HG02973 (cell line): ENCODE data around the gene BPIFA2.
"Not testable (repeated sequence)": the region's sequence is repeated elsewhere in the genome, so short reads cannot be mapped to it uniquely, and the experiment has no call there.

Experiments
- ATAC-seq: cut with Tn5 transposase; IDR thresholded peaks from one replicate; pipeline ENCODE4 v1.9.1; 2021; ENCODE audit warnings: moderate library complexity; ENCODE audit not compliant: unreplicated experiment

Gene BPIFA2

GRCh38 chr20:33167859-33168258 lies at the start of gene BPIFA2:
TSS of gene BPIFA2 (plus strand) at chr20:33168159. CDS start at chr20:33169146, 987 bp downstream.
- no peak for ATAC-seq

GRCh38 chr20:33119725-33120720 lies 47.9 kb upstream of the BPIFA2 start:
- ATAC-seq: no peak

- no peak for ATAC-seq
Observed at GRCh38 chr20:33120934-33121333, 47.0 kb upstream of the BPIFA2 start.

GRCh38 chr20:33122297-33122696 lies 45.7 kb upstream of the BPIFA2 start:
- not testable (repeated sequence) for ATAC-seq

GRCh38 chr20:33124261-33124660 lies 43.7 kb upstream of the BPIFA2 start:
- ATAC-seq: no peak

- ATAC-seq: no peak
Observed at GRCh38 chr20:33124994-33125393, 43.0 kb upstream of the BPIFA2 start.

- ATAC-seq: no peak
Observed at GRCh38 chr20:33125983-33126382, 42.0 kb upstream of the BPIFA2 start.

GRCh38 chr20:33127422-33128097 lies 40.4 kb upstream of the BPIFA2 start:
- no peak for ATAC-seq

GRCh38 chr20:33130568-33131061 lies 37.3 kb upstream of the BPIFA2 start:
- ATAC-seq: no peak

- no peak for ATAC-seq
Observed at GRCh38 chr20:33131949-33132473, 35.9 kb upstream of the BPIFA2 start.

GRCh38 chr20:33132513-33133372 lies 35.2 kb upstream of the BPIFA2 start:
- no peak for ATAC-seq

- no peak for ATAC-seq
Observed at GRCh38 chr20:33133373-33133941, 34.5 kb upstream of the BPIFA2 start.

GRCh38 chr20:33137195-33137594 lies 30.8 kb upstream of the BPIFA2 start:
- ATAC-seq: no peak

- ATAC-seq: no peak
Observed at GRCh38 chr20:33139467-33139866, 28.5 kb upstream of the BPIFA2 start.

- no peak for ATAC-seq
Observed at GRCh38 chr20:33145521-33145920, 22.4 kb upstream of the BPIFA2 start.

- ATAC-seq: no peak
Observed at GRCh38 chr20:33147299-33147698, 20.7 kb upstream of the BPIFA2 start.

- ATAC-seq: no peak
Observed at GRCh38 chr20:33148040-33148439, 19.9 kb upstream of the BPIFA2 start.

GRCh38 chr20:33154252-33154651 lies 13.7 kb upstream of the BPIFA2 start:
- no peak for ATAC-seq

GRCh38 chr20:33158637-33159385 lies 9.1 kb upstream of the BPIFA2 start:
- ATAC-seq: no peak

- ATAC-seq: no peak
Observed at GRCh38 chr20:33159713-33160112, 8.2 kb upstream of the BPIFA2 start.
